HepG2 (cell line): ENCODE measurements around the gene PARS2. TPM values are rescaled to one million over a fixed set of nuclear protein-coding genes. Genes with fewer than 3 reads are reported as not detected.

Experiments
- ATAC-seq: fragments of 200-7000 bp; cut with Tn5 transposase; 3 replicates; pipeline ENCODE4 v1.9.1; 2020; ENCODE audit warnings: mild to moderate bottlenecking, moderate library complexity
- BruUV-seq: library from RNA; stranded (reverse); fragments of 400-500 nt; replicated peaks from 2 replicates; lab custom pipeline; 2021; lab: Mats Ljungman, UMichigan
- CTCF ChIA-PET: fragments of 300-600 bp; formaldehyde crosslinking; extraction: SDS; loops from one replicate; lab custom pipeline; 2021; ENCODE audit warnings: low total read pairs, inconsistent platforms, low intra/inter-chr PET ratio; lab: Yijun Ruan, JAX
- POLR2A ChIA-PET: fragments of 350-600 bp; sonication (Branson Sonifier 250); formaldehyde crosslinking; loops from one replicate; lab custom pipeline; 2020; ENCODE audit warnings: antibody characterized with exemption, inconsistent platforms; lab: Yijun Ruan, JAX
- DNase-seq: peaks from one replicate; pipeline ENCODE4 v3.0.0-alpha.2; 2015; ENCODE audit warnings: low spot score
- FAIRE-seq: peaks from 3 replicates; lab custom pipeline; 2011; peaks lifted over from hg19 to GRCh38; lab: Jason Lieb, UNC
- H2AFZ ChIP-seq: one replicate; pipeline ENCODE4 v1.6.1; 2011; ENCODE audit warnings: low read length, inconsistent platforms
- H3K27ac ChIP-seq: fragments of 300-600 bp; 3 replicates; pipeline ENCODE4 v1.8.0; 2011; ENCODE audit warnings: mixed run types, mild to moderate bottlenecking, mixed read lengths, low read length, inconsistent platforms; ENCODE audit not compliant: insufficient read depth; ENCODE audit errors: extremely low read length
- H3K27me3 ChIP-seq, 2 experiments: fragments of 200-600 bp in 1 of 2; 2 replicates in 1 of 2; 3 replicates in 1 of 2; pipeline versions ENCODE4 v1.6.0 to v1.8.0; 2011; ENCODE audit warnings: low read length in 2 of 2, mild to moderate bottlenecking in 2 of 2, moderate library complexity in 2 of 2, inconsistent platforms in 1 of 2; ENCODE audit not compliant: insufficient read depth in 2 of 2, control insufficient read depth in 1 of 2
- H3K36me3 ChIP-seq, 2 experiments: fragments of 200-600 bp in 1 of 2; replicated peaks in 1 of 2; 2 replicates in 1 of 2; 3 replicates in 1 of 2; pipeline versions ENCODE4 v1.5.1 to v1.8.0; 2011; ENCODE audit warnings: low read length in 2 of 2, inconsistent platforms in 1 of 2; ENCODE audit not compliant: insufficient read depth in 2 of 2, control insufficient read depth in 1 of 2
- H3K4me1 ChIP-seq: 2 replicates; pipeline ENCODE4 v1.5.1; 2012; ENCODE audit warnings: low read length, inconsistent platforms; ENCODE audit not compliant: insufficient read depth
- H3K4me2 ChIP-seq: 2 replicates; pipeline ENCODE4 v1.6.0; 2011; ENCODE audit warnings: low read depth, low read length, inconsistent platforms
- H3K4me3 ChIP-seq, 3 experiments: fragments of 200-600 bp in 1 of 3; sonication (generic), shearing (Covaris generic) in 1 of 3; replicated peaks in 1 of 3; 2 replicates each; pipeline ENCODE4 v1.5.1; 2011 to 2016; ENCODE audit warnings: low read length in 3 of 3, inconsistent platforms in 2 of 3, low read depth in 2 of 3, mild to moderate bottlenecking in 2 of 3, control low read depth in 1 of 3, mixed read lengths in 1 of 3; ENCODE audit not compliant: insufficient read depth in 1 of 3
- H3K79me2 ChIP-seq: one replicate; pipeline ENCODE4 v1.6.1; 2011; ENCODE audit warnings: low read length, inconsistent platforms; ENCODE audit not compliant: insufficient read depth
- H3K9ac ChIP-seq: 2 replicates; pipeline ENCODE4 v1.6.0; 2011; ENCODE audit warnings: mild to moderate bottlenecking, low read depth, low read length, inconsistent platforms; ENCODE audit not compliant: insufficient read depth
- H3K9me3 ChIP-seq: 2 replicates; pipeline ENCODE4 v1.5.1; 2012; ENCODE audit warnings: mild to moderate bottlenecking, low read length
- H4K20me1 ChIP-seq: 2 replicates; pipeline ENCODE4 v1.6.0; 2011; ENCODE audit warnings: inconsistent platforms, mild to moderate bottlenecking, low read length, moderate library complexity; ENCODE audit not compliant: insufficient read depth
- HNF1B ChIP-seq: sonication (generic); formaldehyde crosslinking; IDR thresholded peaks from 2 replicates; pipeline ENCODE4 v1.5.1; 2020; ENCODE audit warnings: mild to moderate bottlenecking, moderate library complexity, missing genetic modification reagents
- MAX ChIP-seq: IDR thresholded peaks from 2 replicates; pipeline ENCODE4 v1.6.1; 2012; ENCODE audit warnings: inconsistent platforms
- MXI1 ChIP-seq: IDR thresholded peaks from 3 replicates; pipeline ENCODE4 v1.6.1; 2012; ENCODE audit warnings: low read depth, low read length, inconsistent platforms, borderline replicate concordance
- PRMT3 ChIP-seq: sonication (generic); formaldehyde crosslinking; IDR thresholded peaks from 2 replicates; pipeline ENCODE4 v1.8.1; 2022; ENCODE audit warnings: low read depth, mild to moderate bottlenecking, moderate library complexity, missing genetic modification reagents, borderline replicate concordance
- SCMH1 ChIP-seq: sonication (generic); formaldehyde crosslinking; IDR thresholded peaks from 2 replicates; pipeline ENCODE4 v1.9.0; 2021; ENCODE audit warnings: missing genetic modification reagents, mild to moderate bottlenecking, borderline replicate concordance
- ZBTB38 ChIP-seq: sonication (generic); formaldehyde crosslinking; IDR thresholded peaks from 2 replicates; pipeline ENCODE4 v1.5.1; 2020; ENCODE audit warnings: mild to moderate bottlenecking, missing genetic modification reagents
- ZHX2 ChIP-seq, 2 experiments: sonication (generic) in 1 of 2; formaldehyde crosslinking in 1 of 2; IDR thresholded peaks; 2 replicates each; pipeline versions ENCODE4 v1.6.1 to v1.9.0; 2014 to 2022; ENCODE audit warnings: antibody characterized with exemption in 1 of 2, borderline replicate concordance in 1 of 2, inconsistent platforms in 1 of 2, low read depth in 1 of 2, missing genetic modification reagents in 1 of 2
- ZKSCAN5 ChIP-seq: sonication (generic); formaldehyde crosslinking; IDR thresholded peaks from 2 replicates; pipeline ENCODE4 v1.5.1; 2020; ENCODE audit warnings: mild to moderate bottlenecking, missing genetic modification reagents
- ZNF747 ChIP-seq: sonication (generic); formaldehyde crosslinking; IDR thresholded peaks from 2 replicates; pipeline ENCODE4 v1.8.1; 2023; ENCODE audit warnings: missing genetic modification reagents, mild to moderate bottlenecking, borderline replicate concordance
- ZSCAN22 ChIP-seq: sonication (generic); formaldehyde crosslinking; IDR thresholded peaks from 2 replicates; pipeline ENCODE4 v1.4.0; 2020; ENCODE audit warnings: mild to moderate bottlenecking, missing genetic modification reagents
- WGBS: methylation state at CpG from one replicate; pipeline ENCODE4 v1.1.6; 2017; ENCODE audit warnings: low lambda C conversion rate; 5-methylcytosine and 5-hydroxymethylcytosine counted together
- in situ Hi-C: cut with HindIII; loops from 2 replicates; pipeline ENCODE4 v1.10.0; 2017; ENCODE audit warnings: low pct_unique_long_range_greater_than_20kb; ENCODE audit not compliant: extremely low pct_ligation_motif_present
- intact Hi-C: fragments of 100-400 bp; cut with micrococcal nuclease; formaldehyde crosslinking; loops from one replicate; pipeline ENCODE4 v1.10.0; 2022; ENCODE audit not compliant: unreplicated experiment
- polyA plus RNA-seq, 8 experiments: library from polyadenylated mRNA; depleted of rRNA in 3 of 8; stranded (reverse) in 7 of 8; unstranded in 1 of 8; fragments of >200 nt; fragmentation: Illumina TruSeq in 4 of 8; extraction: Trizol in 4 of 8; gene quantifications; 2 replicates each; pipeline versions ENCODE4 v1.2.1 to v1.2.3, GENCODE V29; 2011 to 2016; ENCODE audit warnings: low read depth in 4 of 8, missing spikeins in 1 of 8, mixed read lengths in 1 of 8; ENCODE audit not compliant: insufficient read depth in 1 of 8
- total RNA-seq, 5 experiments: library from RNA; depleted of rRNA; stranded (reverse); fragments of >200 nt; fragmentation: Illumina TruSeq; extraction: Trizol; gene quantifications; 2 replicates each; pipeline ENCODE4 v1.2.3, GENCODE V29; 2016; ENCODE audit warnings: low read depth in 1 of 5
- TF ChIP-seq, protein P1 (sequence below): sonication (generic); formaldehyde crosslinking; IDR thresholded peaks from 2 replicates; pipeline ENCODE4 v1.4.0; 2020; ENCODE audit warnings: missing genetic modification reagents

The PARS2 gene
- total and polyA plus RNA-seq, 2 of the 13 experiments (the other 11 are each of a cell fraction or from before 2014, with no cell fraction given) = 2.4 to 4.6 TPM

GRCh38 chr1:54745274-54745673 is 19.0 kb downstream of the PARS2 start:
- in situ Hi-C loops = no loop called here
- Histone ChIP-seq H3K4me3 (no peak overlapping the region), H4K20me1 (peaks cover 2% of the 10 kb centered on the region; the same call in 1 of the 2 replicates), H3K9me3 (no peaks in the 10 kb centered on the region), H2AFZ (no peak overlapping the region), H3K27me3 (no peaks in the 10 kb centered on the region; a peak in 1 of 5 replicates), H3K79me2 (no peaks in the 10 kb centered on the region), H3K4me2 (no peak overlapping the region), H3K4me1 (no peaks in the 10 kb centered on the region), H3K27ac (no peak overlapping the region), H3K9ac (no peak overlapping the region), H3K36me3 (peaks cover 15 to 27% of the 10 kb centered on the region in 2 experiments)
- FAIRE-seq = no peak
- 69% methylated on average over 6 of the region's 6 CpGs for WGBS
- ChIA-PET CTCF (no interaction called here), POLR2A (no interaction called here)
- no peak for ATAC-seq
- BruUV-seq = no TSS peak
- intact Hi-C loops = no loop called here
- no peak for DNase-seq
- TF ChIP-seq SCMH1 (CRISPR knock-in tag) (no peak), ZNF747 (CRISPR knock-in tag) (no peak), ZKSCAN5 (CRISPR knock-in tag) (no peak), ZSCAN22 (CRISPR knock-in tag) (no peak), MAX (no peak), MXI1 (no peak), PRMT3 (CRISPR knock-in tag) (no peak), ZHX2 (IDR thresholded peaks at IDR 0.05; ENCODE audit: low read depth) (no peak), ZHX2 (CRISPR knock-in tag; IDR thresholded peaks at IDR 0.05; ENCODE audit: borderline replicate concordance) (no peak), HNF1B (no peak), ZBTB38 (CRISPR knock-in tag) (no peak)
- TF ChIP-seq, protein P1, sequence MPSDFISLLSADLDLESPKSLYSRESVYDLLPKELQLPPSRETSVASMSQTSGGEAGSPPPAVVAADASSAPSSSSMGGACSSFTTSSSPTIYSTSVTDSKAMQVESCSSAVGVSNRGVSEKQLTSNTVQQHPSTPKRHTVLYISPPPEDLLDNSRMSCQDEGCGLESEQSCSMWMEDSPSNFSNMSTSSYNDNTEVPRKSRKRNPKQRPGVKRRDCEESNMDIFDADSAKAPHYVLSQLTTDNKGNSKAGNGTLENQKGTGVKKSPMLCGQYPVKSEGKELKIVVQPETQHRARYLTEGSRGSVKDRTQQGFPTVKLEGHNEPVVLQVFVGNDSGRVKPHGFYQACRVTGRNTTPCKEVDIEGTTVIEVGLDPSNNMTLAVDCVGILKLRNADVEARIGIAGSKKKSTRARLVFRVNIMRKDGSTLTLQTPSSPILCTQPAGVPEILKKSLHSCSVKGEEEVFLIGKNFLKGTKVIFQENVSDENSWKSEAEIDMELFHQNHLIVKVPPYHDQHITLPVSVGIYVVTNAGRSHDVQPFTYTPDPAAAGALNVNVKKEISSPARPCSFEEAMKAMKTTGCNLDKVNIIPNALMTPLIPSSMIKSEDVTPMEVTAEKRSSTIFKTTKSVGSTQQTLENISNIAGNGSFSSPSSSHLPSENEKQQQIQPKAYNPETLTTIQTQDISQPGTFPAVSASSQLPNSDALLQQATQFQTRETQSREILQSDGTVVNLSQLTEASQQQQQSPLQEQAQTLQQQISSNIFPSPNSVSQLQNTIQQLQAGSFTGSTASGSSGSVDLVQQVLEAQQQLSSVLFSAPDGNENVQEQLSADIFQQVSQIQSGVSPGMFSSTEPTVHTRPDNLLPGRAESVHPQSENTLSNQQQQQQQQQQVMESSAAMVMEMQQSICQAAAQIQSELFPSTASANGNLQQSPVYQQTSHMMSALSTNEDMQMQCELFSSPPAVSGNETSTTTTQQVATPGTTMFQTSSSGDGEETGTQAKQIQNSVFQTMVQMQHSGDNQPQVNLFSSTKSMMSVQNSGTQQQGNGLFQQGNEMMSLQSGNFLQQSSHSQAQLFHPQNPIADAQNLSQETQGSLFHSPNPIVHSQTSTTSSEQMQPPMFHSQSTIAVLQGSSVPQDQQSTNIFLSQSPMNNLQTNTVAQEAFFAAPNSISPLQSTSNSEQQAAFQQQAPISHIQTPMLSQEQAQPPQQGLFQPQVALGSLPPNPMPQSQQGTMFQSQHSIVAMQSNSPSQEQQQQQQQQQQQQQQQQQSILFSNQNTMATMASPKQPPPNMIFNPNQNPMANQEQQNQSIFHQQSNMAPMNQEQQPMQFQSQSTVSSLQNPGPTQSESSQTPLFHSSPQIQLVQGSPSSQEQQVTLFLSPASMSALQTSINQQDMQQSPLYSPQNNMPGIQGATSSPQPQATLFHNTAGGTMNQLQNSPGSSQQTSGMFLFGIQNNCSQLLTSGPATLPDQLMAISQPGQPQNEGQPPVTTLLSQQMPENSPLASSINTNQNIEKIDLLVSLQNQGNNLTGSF (CRISPR knock-in tag) = no peak
